Measurements from ENCODE around the gene FERMT3. TPM values are rescaled to one million over a fixed set of nuclear protein-coding genes. Genes with fewer than 3 reads are reported as not detected.

FERMT3 gene
- total and polyA plus RNA-seq, 2 of the 13 experiments (the other 11 are each of a cell fraction or from before 2014, with no cell fraction given), result 0.29 TPM; not detected in 1

- TF ChIP-seq, protein P1, sequence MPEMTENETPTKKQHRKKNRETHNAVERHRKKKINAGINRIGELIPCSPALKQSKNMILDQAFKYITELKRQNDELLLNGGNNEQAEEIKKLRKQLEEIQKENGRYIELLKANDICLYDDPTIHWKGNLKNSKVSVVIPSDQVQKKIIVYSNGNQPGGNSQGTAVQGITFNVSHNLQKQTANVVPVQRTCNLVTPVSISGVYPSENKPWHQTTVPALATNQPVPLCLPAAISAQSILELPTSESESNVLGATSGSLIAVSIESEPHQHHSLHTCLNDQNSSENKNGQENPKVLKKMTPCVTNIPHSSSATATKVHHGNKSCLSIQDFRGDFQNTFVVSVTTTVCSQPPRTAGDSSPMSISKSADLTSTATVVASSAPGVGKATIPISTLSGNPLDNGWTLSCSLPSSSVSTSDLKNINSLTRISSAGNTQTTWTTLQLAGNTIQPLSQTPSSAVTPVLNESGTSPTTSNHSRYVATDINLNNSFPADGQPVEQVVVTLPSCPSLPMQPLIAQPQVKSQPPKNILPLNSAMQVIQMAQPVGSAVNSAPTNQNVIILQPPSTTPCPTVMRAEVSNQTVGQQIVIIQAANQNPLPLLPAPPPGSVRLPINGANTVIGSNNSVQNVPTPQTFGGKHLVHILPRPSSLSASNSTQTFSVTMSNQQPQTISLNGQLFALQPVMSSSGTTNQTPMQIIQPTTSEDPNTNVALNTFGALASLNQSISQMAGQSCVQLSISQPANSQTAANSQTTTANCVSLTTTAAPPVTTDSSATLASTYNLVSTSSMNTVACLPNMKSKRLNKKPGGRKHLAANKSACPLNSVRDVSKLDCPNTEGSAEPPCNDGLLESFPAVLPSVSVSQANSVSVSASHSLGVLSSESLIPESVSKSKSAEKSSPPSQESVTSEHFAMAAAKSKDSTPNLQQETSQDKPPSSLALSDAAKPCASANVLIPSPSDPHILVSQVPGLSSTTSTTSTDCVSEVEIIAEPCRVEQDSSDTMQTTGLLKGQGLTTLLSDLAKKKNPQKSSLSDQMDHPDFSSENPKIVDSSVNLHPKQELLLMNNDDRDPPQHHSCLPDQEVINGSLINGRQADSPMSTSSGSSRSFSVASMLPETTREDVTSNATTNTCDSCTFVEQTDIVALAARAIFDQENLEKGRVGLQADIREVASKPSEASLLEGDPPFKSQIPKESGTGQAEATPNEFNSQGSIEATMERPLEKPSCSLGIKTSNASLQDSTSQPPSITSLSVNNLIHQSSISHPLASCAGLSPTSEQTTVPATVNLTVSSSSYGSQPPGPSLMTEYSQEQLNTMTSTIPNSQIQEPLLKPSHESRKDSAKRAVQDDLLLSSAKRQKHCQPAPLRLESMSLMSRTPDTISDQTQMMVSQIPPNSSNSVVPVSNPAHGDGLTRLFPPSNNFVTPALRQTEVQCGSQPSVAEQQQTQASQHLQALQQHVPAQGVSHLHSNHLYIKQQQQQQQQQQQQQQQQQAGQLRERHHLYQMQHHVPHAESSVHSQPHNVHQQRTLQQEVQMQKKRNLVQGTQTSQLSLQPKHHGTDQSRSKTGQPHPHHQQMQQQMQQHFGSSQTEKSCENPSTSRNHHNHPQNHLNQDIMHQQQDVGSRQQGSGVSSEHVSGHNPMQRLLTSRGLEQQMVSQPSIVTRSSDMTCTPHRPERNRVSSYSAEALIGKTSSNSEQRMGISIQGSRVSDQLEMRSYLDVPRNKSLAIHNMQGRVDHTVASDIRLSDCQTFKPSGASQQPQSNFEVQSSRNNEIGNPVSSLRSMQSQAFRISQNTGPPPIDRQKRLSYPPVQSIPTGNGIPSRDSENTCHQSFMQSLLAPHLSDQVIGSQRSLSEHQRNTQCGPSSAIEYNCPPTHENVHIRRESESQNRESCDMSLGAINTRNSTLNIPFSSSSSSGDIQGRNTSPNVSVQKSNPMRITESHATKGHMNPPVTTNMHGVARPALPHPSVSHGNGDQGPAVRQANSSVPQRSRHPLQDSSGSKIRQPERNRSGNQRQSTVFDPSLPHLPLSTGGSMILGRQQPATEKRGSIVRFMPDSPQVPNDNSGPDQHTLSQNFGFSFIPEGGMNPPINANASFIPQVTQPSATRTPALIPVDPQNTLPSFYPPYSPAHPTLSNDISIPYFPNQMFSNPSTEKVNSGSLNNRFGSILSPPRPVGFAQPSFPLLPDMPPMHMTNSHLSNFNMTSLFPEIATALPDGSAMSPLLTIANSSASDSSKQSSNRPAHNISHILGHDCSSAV (CRISPR knock-in tag; IDR thresholded peaks at IDR 0.05; ENCODE audit: borderline replicate concordance), result no peak
- TF ChIP-seq HDAC1 (CRISPR knock-in tag; IDR thresholded peaks at IDR 0.05), result peak; percentile 88
- peak; percentile 67; the same call in 1 of the 2 replicates for TF ChIP-seq ZNF331 (CRISPR knock-in tag; IDR thresholded peaks at IDR 0.05)
- TF ChIP-seq KLF6 (CRISPR knock-in tag; IDR thresholded peaks at IDR 0.05), result peak; percentile 31; the same call in 1 of the 2 replicates
- no peak for TF ChIP-seq NRL (CRISPR knock-in tag; IDR thresholded peaks at IDR 0.05; ENCODE audit: borderline replicate concordance)
- TF ChIP-seq RXRA (CRISPR knock-in tag; IDR thresholded peaks at IDR 0.05), result no peak; the same call in 1 of the 2 replicates
- no peak for TF ChIP-seq SRF (IDR thresholded peaks at IDR 0.05; ENCODE audit: low read depth, low read length)
- TF ChIP-seq NPAS2 (CRISPR knock-in tag; IDR thresholded peaks at IDR 0.05; ENCODE audit: borderline replicate concordance), result no peak
- no peak for TF ChIP-seq ZNF589 (CRISPR knock-in tag; conservative IDR thresholded peaks at IDR 0.05)
- no peak for TF ChIP-seq ZNF484 (CRISPR knock-in tag; IDR thresholded peaks at IDR 0.05; ENCODE audit: borderline replicate concordance, low read depth)
- TF ChIP-seq TEAD3 (CRISPR knock-in tag; optimal IDR thresholded peaks at IDR 0.05; ENCODE audit: borderline replicate concordance), result peak; percentile 48
- TF ChIP-seq ZNF282 (IDR thresholded peaks at IDR 0.05; ENCODE audit: partially characterized antibody), result no peak
- peak; percentile 6; the same call in 1 of the 2 replicates for TF ChIP-seq NFKB2 (CRISPR knock-in tag; IDR thresholded peaks at IDR 0.05; ENCODE audit: borderline replicate concordance)
- TF ChIP-seq, protein P2, sequence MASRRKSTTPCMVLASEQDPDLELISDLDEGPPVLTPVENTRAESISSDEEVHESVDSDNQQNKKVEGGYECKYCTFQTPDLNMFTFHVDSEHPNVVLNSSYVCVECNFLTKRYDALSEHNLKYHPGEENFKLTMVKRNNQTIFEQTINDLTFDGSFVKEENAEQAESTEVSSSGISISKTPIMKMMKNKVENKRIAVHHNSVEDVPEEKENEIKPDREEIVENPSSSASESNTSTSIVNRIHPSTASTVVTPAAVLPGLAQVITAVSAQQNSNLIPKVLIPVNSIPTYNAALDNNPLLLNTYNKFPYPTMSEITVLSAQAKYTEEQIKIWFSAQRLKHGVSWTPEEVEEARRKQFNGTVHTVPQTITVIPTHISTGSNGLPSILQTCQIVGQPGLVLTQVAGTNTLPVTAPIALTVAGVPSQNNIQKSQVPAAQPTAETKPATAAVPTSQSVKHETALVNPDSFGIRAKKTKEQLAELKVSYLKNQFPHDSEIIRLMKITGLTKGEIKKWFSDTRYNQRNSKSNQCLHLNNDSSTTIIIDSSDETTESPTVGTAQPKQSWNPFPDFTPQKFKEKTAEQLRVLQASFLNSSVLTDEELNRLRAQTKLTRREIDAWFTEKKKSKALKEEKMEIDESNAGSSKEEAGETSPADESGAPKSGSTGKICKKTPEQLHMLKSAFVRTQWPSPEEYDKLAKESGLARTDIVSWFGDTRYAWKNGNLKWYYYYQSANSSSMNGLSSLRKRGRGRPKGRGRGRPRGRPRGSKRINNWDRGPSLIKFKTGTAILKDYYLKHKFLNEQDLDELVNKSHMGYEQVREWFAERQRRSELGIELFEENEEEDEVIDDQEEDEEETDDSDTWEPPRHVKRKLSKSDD (CRISPR knock-in tag; IDR thresholded peaks at IDR 0.05; ENCODE audit: low read depth), result peak; percentile 28; the same call in 1 of the 2 replicates
- no peak for TF ChIP-seq MBNL3 (CRISPR knock-in tag; conservative IDR thresholded peaks at IDR 0.05)
- no peak for TF ChIP-seq NCOR1 (IDR thresholded peaks at IDR 0.05; ENCODE audit: borderline replicate concordance, low read length)
- TF ChIP-seq, protein P3, sequence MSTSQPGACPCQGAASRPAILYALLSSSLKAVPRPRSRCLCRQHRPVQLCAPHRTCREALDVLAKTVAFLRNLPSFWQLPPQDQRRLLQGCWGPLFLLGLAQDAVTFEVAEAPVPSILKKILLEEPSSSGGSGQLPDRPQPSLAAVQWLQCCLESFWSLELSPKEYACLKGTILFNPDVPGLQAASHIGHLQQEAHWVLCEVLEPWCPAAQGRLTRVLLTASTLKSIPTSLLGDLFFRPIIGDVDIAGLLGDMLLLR (CRISPR knock-in tag; IDR thresholded peaks at IDR 0.05), result peak; percentile 81; the same call in 1 of the 2 replicates
These were observed 19.3 kb downstream of the FERMT3 start, which contains the start of the genes NUDT22 and TRPT1 (continued) for GRCh38 chr11:64225608-64226506.
